Measurements from ENCODE around the gene LEMD2. TPM values are rescaled to one million over a fixed set of nuclear protein-coding genes. Genes with fewer than 3 reads are reported as not detected.

The LEMD2 gene
- total RNA-seq, 2 experiments from 2014 or later = 70.6 to 76.1 TPM

DNA sequence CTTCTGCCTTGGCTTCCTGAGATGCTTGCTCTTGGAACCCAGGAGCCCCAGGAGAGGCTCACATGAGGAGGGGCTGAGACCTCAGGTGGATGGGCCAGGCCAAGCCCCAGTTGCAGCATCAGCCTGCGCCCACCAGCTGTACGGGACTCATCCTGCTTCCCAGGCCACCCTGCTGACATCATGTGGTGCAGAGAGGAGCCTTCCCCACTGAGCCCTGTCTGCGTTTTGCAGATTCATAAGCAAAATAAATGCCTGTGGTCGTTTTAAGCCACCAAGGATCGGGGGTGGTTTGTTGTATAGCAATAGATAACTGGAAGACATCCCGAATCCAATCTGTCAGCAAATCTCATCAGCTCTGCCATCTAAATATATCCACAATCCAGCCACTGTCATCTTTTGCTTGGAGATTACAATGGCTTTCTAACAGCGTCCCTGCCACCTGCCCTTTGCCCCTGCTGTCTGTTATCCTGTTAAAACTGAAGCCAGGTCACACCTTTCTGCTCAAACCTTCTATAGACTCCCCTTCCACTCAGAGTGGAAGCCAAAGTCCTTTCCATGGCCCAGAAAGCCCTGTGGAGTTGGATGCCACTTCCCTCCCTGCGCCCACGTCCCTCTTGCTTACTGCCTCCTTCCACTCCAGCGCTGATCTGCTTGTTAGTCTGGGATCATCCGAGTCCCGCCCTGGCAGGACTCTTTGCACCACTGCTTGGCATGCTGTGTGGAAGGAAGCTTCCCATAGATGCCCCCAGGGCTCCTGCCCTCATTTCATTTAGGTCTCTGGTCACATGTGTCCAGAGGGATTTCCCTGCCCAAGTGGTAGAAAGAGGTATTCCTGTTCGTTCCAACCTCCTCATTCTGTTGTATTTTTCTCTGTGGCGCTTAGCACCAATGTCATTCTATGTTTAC, 38.9 kb upstream of the LEMD2 start:
- Mint-ChIP-seq H3K9me3 (no peaks in the 10 kb centered on the region), H3K27ac (no peak overlapping the region), H3K27me3 (peaks cover 28% of the 10 kb centered on the region), H3K4me1 (no peaks in the 10 kb centered on the region), H3K36me3 (ENCODE audit: low read depth) (no peaks in the 10 kb centered on the region), H3K4me3 (no peak overlapping the region)
- POLR2A ChIA-PET = interaction anchor here (0.8 kb wide), 1 partner anchor 12 kb away, joined by 3 read pairs; no protein-coding TSS in a partner anchor
- CTCF ChIA-PET = interaction anchor here (1.3 kb wide), 1 partner anchor 13 kb away, joined by 3 read pairs; no protein-coding TSS in a partner anchor
- DNase-seq = no peak

GRCh38 chr6:33826537-33826936, 37.6 kb upstream of the LEMD2 start:
- ChIA-PET POLR2A (no interaction called here), CTCF (no interaction called here)
- Mint-ChIP-seq H3K9me3 (no peaks in the 10 kb centered on the region), H3K27ac (no peak overlapping the region), H3K4me1 (no peaks in the 10 kb centered on the region), H3K4me3 (no peak overlapping the region), H3K27me3 (peaks cover 32% of the 10 kb centered on the region), H3K36me3 (ENCODE audit: low read depth) (no peaks in the 10 kb centered on the region)
- DNase-seq = no peak

- Mint-ChIP-seq H3K27ac (no peak overlapping the region), H3K4me1 (peaks cover 2% of the 10 kb centered on the region), H3K27me3 (peaks cover 25% of the 10 kb centered on the region), H3K36me3 (ENCODE audit: low read depth) (no peaks in the 10 kb centered on the region), H3K9me3 (no peaks in the 10 kb centered on the region), H3K4me3 (no peak overlapping the region)
- CTCF ChIA-PET = no interaction called here
- POLR2A ChIA-PET = no interaction called here
- no peak for DNase-seq
These were observed 35.7 kb upstream of the LEMD2 start for GRCh38 chr6:33824461-33825154.

DNA sequence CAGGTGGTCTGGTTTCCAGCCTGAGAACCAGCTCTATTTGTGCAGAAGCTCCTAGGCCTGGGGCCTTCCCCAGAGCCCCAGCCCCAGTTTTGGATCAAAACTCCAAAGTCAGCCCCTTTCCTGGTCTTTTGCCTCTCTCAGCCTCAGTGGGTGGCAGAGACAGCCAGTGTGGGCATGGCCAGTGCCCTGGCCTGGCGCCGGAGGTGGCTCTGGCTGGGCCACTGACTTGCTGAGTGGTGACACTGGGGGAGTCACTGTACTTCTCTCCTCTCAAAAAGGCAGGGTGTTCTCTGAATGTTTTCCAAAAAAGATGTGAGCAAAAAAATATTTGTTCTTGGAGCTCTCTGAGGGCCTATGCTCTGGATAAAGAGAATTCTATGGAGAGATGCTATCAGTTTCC, 34.9 kb upstream of the LEMD2 start:
- Mint-ChIP-seq H3K27me3 (peaks cover 21% of the 10 kb centered on the region), H3K9me3 (no peaks in the 10 kb centered on the region), H3K4me3 (no peak overlapping the region), H3K27ac (no peak overlapping the region), H3K4me1 (peaks cover 3% of the 10 kb centered on the region), H3K36me3 (ENCODE audit: low read depth) (no peaks in the 10 kb centered on the region)
- ChIA-PET CTCF (interaction anchor here (1.1 kb wide), 1 partner anchor 204 kb away, joined by 7 read pairs; no protein-coding TSS in a partner anchor), POLR2A (no interaction called here)
- no peak for DNase-seq

DNA sequence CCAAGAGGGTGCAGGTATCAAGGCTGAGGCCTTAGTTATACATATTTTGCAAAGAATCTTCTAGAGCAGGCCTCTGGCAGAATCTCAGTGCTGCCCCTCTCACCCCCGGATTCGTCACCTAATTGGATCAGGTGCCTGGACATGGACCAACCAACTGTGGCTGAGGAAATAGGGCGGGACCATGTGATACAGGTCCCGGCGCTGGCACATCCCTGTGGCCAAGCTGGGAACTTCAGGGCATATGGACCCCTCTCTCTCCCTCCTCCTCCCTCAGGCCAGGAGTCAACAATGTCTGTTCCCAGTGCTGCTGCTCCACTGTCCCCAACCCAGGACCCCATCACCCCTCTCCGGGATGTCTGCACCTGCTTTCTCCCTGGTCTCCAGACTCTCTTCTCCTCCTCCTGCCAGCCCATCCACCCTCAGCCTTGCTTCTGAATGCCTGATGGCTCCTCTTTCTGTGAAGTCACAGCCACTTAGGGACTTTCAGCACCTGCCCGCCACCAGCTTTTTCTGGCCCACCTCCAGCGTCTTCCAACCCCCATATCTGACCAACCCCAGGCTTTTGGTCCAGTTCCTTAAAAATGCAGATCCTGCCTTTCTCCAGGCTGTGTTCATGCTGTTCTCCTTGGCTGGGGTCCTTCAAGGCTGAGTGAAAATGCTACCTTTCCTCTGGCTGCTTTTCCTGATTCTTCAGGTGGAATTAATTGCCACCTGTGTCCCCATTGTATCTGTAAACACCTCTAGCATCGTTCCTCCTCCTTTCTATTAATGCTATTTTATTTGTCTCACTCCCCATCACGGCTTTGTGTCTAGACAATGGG, 33.9 kb upstream of the LEMD2 start:
- peaks cover 12% of the 10 kb centered on the region for H3K27me3 Mint-ChIP-seq
- H3K9me3 Mint-ChIP-seq = no peaks in the 10 kb centered on the region
- POLR2A ChIA-PET = no interaction called here
- H3K4me1 Mint-ChIP-seq = peaks cover 4% of the 10 kb centered on the region
- H3K36me3 Mint-ChIP-seq (ENCODE audit: low read depth) = no peaks in the 10 kb centered on the region
- no peak overlapping the region for H3K4me3 Mint-ChIP-seq
- H3K27ac Mint-ChIP-seq = no peak overlapping the region
- DNase-seq = no peak
- CTCF ChIA-PET = interaction anchor here (1.1 kb wide), 1 partner anchor 205 kb away, joined by 7 read pairs; no protein-coding TSS in a partner anchor

- no peak overlapping the region for H3K4me3 Mint-ChIP-seq
- H3K27ac Mint-ChIP-seq = no peak overlapping the region
- H3K9me3 Mint-ChIP-seq = no peaks in the 10 kb centered on the region
- ChIA-PET CTCF (no interaction called here), POLR2A (no interaction called here)
- H3K36me3 Mint-ChIP-seq (ENCODE audit: low read depth) = no peaks in the 10 kb centered on the region
- peaks cover 4% of the 10 kb centered on the region for H3K4me1 Mint-ChIP-seq
- H3K27me3 Mint-ChIP-seq = peaks cover 15% of the 10 kb centered on the region
- DNase-seq = no peak
These were observed 32.0 kb upstream of the LEMD2 start for GRCh38 chr6:33820784-33821520.

- H3K36me3 Mint-ChIP-seq (ENCODE audit: low read depth) = no peaks in the 10 kb centered on the region
- no peak overlapping the region for H3K4me3 Mint-ChIP-seq
- no peak for DNase-seq
- H3K4me1 Mint-ChIP-seq = peaks cover 4% of the 10 kb centered on the region
- no peaks in the 10 kb centered on the region for H3K9me3 Mint-ChIP-seq
- H3K27ac Mint-ChIP-seq = no peak overlapping the region
- peaks cover 22% of the 10 kb centered on the region for H3K27me3 Mint-ChIP-seq
- POLR2A ChIA-PET = no interaction called here
- CTCF ChIA-PET = no interaction called here
These were observed 31.3 kb upstream of the LEMD2 start for GRCh38 chr6:33820243-33820642.

DNA sequence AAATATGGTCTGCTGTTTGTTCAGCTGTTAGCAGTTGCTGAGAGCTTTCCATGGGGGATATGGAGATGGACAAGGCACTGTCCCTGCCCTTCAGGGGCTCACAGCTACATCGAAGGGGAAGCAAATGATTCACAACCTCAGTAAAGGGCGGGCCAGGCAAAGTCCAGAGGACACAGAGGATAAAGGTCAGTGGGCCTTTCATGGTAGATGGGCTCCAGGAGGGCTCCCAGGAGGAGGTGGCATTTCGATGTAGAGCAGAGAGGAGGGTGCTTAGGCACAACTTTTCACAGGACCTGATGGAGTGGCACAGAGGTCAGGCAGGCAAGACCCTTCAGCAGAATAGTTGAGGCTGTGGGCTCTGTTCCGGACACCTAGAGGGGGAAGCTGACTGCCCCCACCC, 30.1 kb upstream of the LEMD2 start:
- Mint-ChIP-seq H3K4me3 (no peak overlapping the region), H3K4me1 (peaks cover 4% of the 10 kb centered on the region), H3K27me3 (peaks cover 27% of the 10 kb centered on the region), H3K27ac (no peak overlapping the region), H3K36me3 (ENCODE audit: low read depth) (no peaks in the 10 kb centered on the region), H3K9me3 (no peaks in the 10 kb centered on the region)
- POLR2A ChIA-PET = interaction anchor here (0.7 kb wide), 1 partner anchor 17 kb away, joined by 3 read pairs; no protein-coding TSS in a partner anchor
- CTCF ChIA-PET = interaction anchor here (0.8 to 1.1 kb wide), 2 partner anchors 31 to 47 kb away, joined by 3 read pairs; no protein-coding TSS in a partner anchor
- DNase-seq = no peak

DNA sequence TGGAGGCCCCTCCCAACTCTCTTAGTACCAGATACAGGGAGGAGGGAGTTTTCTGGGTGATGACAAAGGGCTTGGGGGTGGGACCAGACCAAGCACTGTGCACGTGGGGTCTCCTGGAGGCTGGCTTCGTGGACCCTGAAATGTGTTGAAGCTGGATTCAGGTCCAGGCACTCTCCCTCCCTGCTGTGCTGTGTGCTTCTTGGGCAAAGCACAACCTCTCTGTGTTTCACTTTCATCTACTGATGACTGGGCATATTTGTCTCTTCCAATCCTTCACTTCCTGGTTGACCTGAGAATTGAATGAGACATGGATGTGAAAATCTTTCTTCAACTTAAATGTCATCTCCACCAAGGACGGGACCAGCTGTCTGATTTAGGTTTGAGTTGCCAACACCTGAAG, 29.4 kb upstream of the LEMD2 start:
- Mint-ChIP-seq H3K27me3 (peaks cover 33% of the 10 kb centered on the region), H3K4me1 (peaks cover 4% of the 10 kb centered on the region), H3K27ac (no peak overlapping the region), H3K36me3 (ENCODE audit: low read depth) (no peaks in the 10 kb centered on the region), H3K9me3 (no peaks in the 10 kb centered on the region), H3K4me3 (no peak overlapping the region)
- ChIA-PET CTCF (interaction anchor here (0.8 kb wide), 1 partner anchor 46 kb away, joined by 3 read pairs; no protein-coding TSS in a partner anchor), POLR2A (interaction anchor here (0.7 to 0.9 kb wide), 2 partner anchors 18 to 30 kb away, joined by 3 read pairs; partner anchors contain the start of gene LEMD2)
- no peak for DNase-seq

GRCh38 chr6:33817489-33817888, 28.6 kb upstream of the LEMD2 start:
- no peaks in the 10 kb centered on the region for H3K36me3 Mint-ChIP-seq (ENCODE audit: low read depth)
- no peak overlapping the region for H3K27ac Mint-ChIP-seq
- peaks cover 29% of the 10 kb centered on the region for H3K27me3 Mint-ChIP-seq
- ChIA-PET POLR2A (interaction anchor here (0.9 kb wide), 1 partner anchor 29 kb away, joined by 3 read pairs; the partner anchor contains the start of gene LEMD2), CTCF (no interaction called here)
- DNase-seq = no peak
- H3K4me3 Mint-ChIP-seq = no peak overlapping the region
- peaks cover 4% of the 10 kb centered on the region for H3K4me1 Mint-ChIP-seq
- H3K9me3 Mint-ChIP-seq = no peaks in the 10 kb centered on the region

DNA sequence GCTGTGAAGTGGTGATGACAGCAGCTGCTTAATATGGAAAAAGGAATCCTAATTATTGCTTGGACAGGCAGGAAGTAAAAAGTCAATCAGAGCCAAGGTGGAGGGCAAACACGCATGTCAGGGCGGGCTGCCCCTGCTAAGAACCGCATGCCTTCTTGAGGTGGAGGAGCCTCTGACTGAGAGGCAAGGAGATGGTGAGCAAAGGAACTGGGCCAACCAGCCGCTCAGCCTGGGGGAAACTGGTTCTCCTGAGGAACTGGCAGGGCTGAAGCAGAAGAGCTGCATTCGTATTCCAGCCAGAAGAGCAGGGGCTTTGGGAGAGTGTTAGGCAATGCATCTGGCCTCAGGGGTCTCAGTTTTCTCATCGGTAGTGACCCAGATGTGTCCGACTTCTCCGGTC, 28.0 kb upstream of the LEMD2 start:
- DNase-seq = no peak
- H3K4me1 Mint-ChIP-seq = peaks cover 4% of the 10 kb centered on the region
- ChIA-PET POLR2A (no interaction called here), CTCF (no interaction called here)
- H3K9me3 Mint-ChIP-seq = no peaks in the 10 kb centered on the region
- no peak overlapping the region for H3K4me3 Mint-ChIP-seq
- H3K27me3 Mint-ChIP-seq = peaks cover 33% of the 10 kb centered on the region
- H3K36me3 Mint-ChIP-seq (ENCODE audit: low read depth) = no peaks in the 10 kb centered on the region
- H3K27ac Mint-ChIP-seq = no peak overlapping the region

- CTCF ChIA-PET = no interaction called here
- POLR2A ChIA-PET = interaction anchor here (0.6 kb wide), 1 partner anchor 181 kb away, joined by 3 read pairs; no protein-coding TSS in a partner anchor
- DNase-seq = no peak
- H3K27ac Mint-ChIP-seq = no peak overlapping the region
- H3K4me1 Mint-ChIP-seq = peaks cover 3% of the 10 kb centered on the region
- peaks cover 42% of the 10 kb centered on the region for H3K27me3 Mint-ChIP-seq
- no peak overlapping the region for H3K4me3 Mint-ChIP-seq
- H3K9me3 Mint-ChIP-seq = no peaks in the 10 kb centered on the region
- no peaks in the 10 kb centered on the region for H3K36me3 Mint-ChIP-seq (ENCODE audit: low read depth)
These were observed 26.9 kb upstream of the LEMD2 start for GRCh38 chr6:33815854-33816253.

Data from activated CD4-positive, alpha-beta memory T cell treated with anti-CD3 and anti-CD28 coated beads, Interleukin-2, amount 10 ng/mL, durations not matched to agents 7 days and 5 days (primary cell).